Measurements from ENCODE around the gene SCT. TPM values are rescaled to one million over a fixed set of nuclear protein-coding genes. Genes with fewer than 3 reads are reported as not detected.

SCT gene
- polyA plus RNA-seq, 1 donor from 2014 or later: not detected

DNA sequence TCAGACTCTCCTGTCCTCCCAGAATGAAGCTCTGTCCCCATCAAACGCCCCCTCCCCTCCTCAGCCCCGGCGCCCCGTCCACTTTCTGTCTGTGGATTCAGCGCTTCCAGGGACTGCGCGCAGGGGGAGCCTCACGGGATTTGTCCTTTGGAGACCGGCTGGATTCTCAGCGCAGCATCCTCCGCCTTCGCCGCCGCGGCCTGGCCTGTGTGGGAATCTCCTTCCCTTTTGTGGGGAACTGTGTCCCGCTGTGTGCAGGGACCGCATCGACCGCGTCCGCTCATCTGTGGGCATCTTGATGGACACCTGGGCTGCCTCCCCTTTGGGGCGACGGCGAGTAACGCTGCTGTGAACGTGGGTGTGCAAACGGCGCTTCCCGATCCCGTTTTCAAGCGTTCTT lies 1.1 kb upstream of the SCT start:
- TF ChIP-seq SMC3 (conservative IDR thresholded peaks at IDR 0.05; ENCODE audit: poor library complexity): no peak
- TF ChIP-seq, protein P1, sequence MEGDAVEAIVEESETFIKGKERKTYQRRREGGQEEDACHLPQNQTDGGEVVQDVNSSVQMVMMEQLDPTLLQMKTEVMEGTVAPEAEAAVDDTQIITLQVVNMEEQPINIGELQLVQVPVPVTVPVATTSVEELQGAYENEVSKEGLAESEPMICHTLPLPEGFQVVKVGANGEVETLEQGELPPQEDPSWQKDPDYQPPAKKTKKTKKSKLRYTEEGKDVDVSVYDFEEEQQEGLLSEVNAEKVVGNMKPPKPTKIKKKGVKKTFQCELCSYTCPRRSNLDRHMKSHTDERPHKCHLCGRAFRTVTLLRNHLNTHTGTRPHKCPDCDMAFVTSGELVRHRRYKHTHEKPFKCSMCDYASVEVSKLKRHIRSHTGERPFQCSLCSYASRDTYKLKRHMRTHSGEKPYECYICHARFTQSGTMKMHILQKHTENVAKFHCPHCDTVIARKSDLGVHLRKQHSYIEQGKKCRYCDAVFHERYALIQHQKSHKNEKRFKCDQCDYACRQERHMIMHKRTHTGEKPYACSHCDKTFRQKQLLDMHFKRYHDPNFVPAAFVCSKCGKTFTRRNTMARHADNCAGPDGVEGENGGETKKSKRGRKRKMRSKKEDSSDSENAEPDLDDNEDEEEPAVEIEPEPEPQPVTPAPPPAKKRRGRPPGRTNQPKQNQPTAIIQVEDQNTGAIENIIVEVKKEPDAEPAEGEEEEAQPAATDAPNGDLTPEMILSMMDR (IDR thresholded peaks at IDR 0.05; ENCODE audit: poor library complexity, severe bottlenecking): no peak
- TF ChIP-seq RAD21 (conservative IDR thresholded peaks at IDR 0.05): no peak
- TF ChIP-seq REST (IDR thresholded peaks at IDR 0.05; ENCODE audit: borderline replicate concordance): no peak
- TF ChIP-seq TAF1 (IDR thresholded peaks at IDR 0.05; ENCODE audit: low read depth): no peak
- TF ChIP-seq POLR2AphosphoS5 (IDR thresholded peaks at IDR 0.05): no peak
- TF ChIP-seq MXI1 (conservative IDR thresholded peaks at IDR 0.05; ENCODE audit: poor library complexity, severe bottlenecking): no peak
- TF ChIP-seq EZH2 (IDR thresholded peaks at IDR 0.05; ENCODE audit: borderline replicate concordance, insufficient read depth, low read length, poor library complexity, severe bottlenecking): no peak
- TF ChIP-seq EP300 (conservative IDR thresholded peaks at IDR 0.05; ENCODE audit: poor library complexity, severe bottlenecking): no peak
- Histone ChIP-seq H3F3A (ENCODE audit: insufficient read depth, low read length, poor library complexity, severe bottlenecking) (no peaks in the 10 kb centered on the region), H3K9me3 (ENCODE audit: low read length) (no peaks in the 10 kb centered on the region), H3K4me2 (ENCODE audit: low read length) (no peak overlapping the region), H3K27ac (ENCODE audit: low read length) (peak overlapping the region; percentile 25), H3K79me2 (replicated peaks; ENCODE audit: insufficient read depth, low read length) (no peaks in the 10 kb centered on the region), H2AFZ (ENCODE audit: low read depth, low read length) (no peak overlapping the region), H3K9me2 (ENCODE audit: insufficient read depth, low read length) (no peaks in the 10 kb centered on the region), H4K20me1 (ENCODE audit: insufficient read depth) (no peaks in the 10 kb centered on the region), H3K27me3 (ENCODE audit: insufficient read depth, low read depth, low read length) (no peaks in the 10 kb centered on the region), H3K36me3 (ENCODE audit: insufficient read depth, low read length) (no peaks in the 10 kb centered on the region), H3K4me3 (ENCODE audit: low read length) (peak overlapping the region; percentile 17), H3K9ac (ENCODE audit: low read length) (no peak overlapping the region)

GRCh38 chr11:627308-627576 lies 261 bp upstream of the SCT start:
- Histone ChIP-seq H3K9me3 (ENCODE audit: low read length) (no peaks in the 10 kb centered on the region), H3K9ac (ENCODE audit: low read length) (no peak overlapping the region), H3K27ac (ENCODE audit: low read length) (no peak overlapping the region), H3K9me2 (ENCODE audit: insufficient read depth, low read length) (no peaks in the 10 kb centered on the region), H3K36me3 (ENCODE audit: insufficient read depth, low read length) (no peaks in the 10 kb centered on the region), H3K4me3 (ENCODE audit: low read length) (no peak overlapping the region), H3K27me3 (ENCODE audit: insufficient read depth, low read depth, low read length) (no peaks in the 10 kb centered on the region), H2AFZ (ENCODE audit: low read depth, low read length) (no peak overlapping the region), H4K20me1 (ENCODE audit: insufficient read depth) (no peaks in the 10 kb centered on the region), H3F3A (ENCODE audit: insufficient read depth, low read length, poor library complexity, severe bottlenecking) (no peaks in the 10 kb centered on the region), H3K4me2 (ENCODE audit: low read length) (no peak overlapping the region), H3K79me2 (replicated peaks; ENCODE audit: insufficient read depth, low read length) (no peaks in the 10 kb centered on the region)
- TF ChIP-seq REST (IDR thresholded peaks at IDR 0.05; ENCODE audit: borderline replicate concordance) (no peak), EZH2 (IDR thresholded peaks at IDR 0.05; ENCODE audit: borderline replicate concordance, insufficient read depth, low read length, poor library complexity, severe bottlenecking) (no peak), RAD21 (conservative IDR thresholded peaks at IDR 0.05) (no peak)

All from neural cell (in vitro differentiated cells).